GM18498 (cell line): ENCODE measurements around the gene DDX5.
"Not testable (repeated sequence)": the region's sequence is repeated elsewhere in the genome, so short reads cannot be mapped to it uniquely, and the experiment has no call there.

Source experiments
- ATAC-seq: cut with Tn5 transposase; IDR thresholded peaks from one replicate; pipeline ENCODE4 v1.9.1; 2021; ENCODE audit warnings: mild to moderate bottlenecking, moderate library complexity; ENCODE audit not compliant: unreplicated experiment

Gene DDX5

GRCh38 chr17:64508683-64509082 lies 2.6 kb upstream of the DDX5 start:
- no peak for ATAC-seq

DNA sequence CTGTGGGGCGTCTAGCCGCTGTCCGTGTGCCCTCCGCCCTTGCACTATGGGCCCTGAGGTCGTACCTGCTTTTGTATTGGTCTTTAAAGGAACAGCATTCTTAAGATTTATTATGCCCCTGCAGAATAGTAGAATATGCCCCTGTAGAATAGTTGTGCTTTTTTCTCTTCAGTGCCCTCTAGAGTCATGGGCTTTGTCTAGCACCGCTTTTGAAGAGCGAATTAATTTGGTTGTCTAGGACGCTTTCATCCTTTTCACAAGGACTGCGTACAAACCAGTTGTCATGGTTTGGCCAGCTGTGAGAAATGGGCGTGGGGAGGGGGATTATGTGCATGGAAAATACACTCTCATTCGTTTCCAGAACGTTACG lies 1.3 kb upstream of the DDX5 start:
- ATAC-seq = peak; percentile 7

GRCh38 chr17:64506576-64507412 lies 705 bp upstream of the DDX5 start, which contains the start of gene CEP95:
CEP95 (plus strand) TSS chr17:64506977; CDS start chr17:64507098, 121 bp downstream.
- peak; percentile 64 for ATAC-seq

DNA sequence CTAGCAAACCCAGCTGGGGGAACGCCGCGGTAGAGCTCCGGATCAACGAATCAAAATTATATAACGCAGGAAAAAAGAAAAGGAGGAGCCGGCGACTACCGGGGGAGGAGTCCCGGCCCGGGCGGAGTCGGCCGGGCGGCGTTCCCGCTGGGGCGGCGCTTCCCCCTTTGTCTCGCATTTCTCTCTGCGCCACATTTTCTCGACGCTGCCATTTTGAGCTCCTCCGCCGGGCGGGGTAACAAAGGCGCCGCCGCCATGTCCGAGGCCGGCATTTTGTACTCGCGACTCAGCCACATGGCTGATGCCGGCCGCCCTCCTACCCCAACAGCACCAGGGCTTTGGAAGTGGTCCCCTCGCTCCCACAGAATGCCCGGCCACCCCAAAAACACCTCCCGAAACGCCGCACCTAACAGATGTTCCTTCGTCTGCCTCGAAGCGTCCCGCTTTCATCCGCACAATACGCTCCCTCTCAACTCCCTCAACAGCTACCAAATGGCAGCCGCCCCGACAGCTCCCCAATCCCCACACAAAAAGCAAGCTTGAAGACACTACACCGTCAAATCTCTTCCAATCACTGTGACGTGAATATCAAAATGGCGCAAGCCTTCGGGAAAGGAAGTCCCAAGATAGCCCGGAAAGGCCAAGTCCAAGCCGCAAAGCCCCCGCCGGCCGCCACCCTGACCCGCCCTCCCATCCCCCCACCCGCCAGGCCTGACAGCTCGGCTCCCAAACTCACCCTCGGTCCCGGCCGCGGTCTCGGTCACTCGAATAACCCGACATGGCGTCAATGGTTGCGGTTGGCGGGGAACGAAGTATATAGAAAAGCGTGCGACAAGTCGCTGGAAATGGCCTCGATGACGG lies 519 bp downstream of the DDX5 start:
- ATAC-seq = no peak

DNA sequence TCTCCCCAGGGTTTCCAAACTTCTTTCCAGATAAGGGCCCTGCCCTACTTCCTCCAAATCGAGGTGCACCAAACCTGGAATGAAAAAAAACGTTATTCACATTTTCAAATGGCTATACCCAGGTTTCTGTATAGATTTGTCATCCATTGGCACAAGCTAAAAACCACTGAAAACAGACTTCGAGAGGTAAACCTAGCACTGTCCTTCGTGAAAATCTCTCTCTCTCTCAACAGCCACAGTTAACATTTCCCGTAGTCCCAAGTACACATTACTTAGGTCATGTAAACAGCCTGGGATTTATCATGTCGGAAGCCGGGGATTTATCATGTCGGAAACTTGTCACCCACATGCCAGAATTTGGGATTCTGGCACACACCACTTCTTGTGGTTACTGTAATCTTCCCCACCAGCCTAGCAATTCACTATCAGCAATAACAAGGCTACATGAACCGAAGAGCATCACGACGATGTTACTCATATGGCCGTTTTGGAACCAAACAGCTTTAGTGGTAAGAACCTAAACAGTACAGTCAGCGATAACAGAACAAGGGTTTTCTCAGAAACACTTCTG lies 1.2 kb downstream of the DDX5 start:
- ATAC-seq = no peak

DNA sequence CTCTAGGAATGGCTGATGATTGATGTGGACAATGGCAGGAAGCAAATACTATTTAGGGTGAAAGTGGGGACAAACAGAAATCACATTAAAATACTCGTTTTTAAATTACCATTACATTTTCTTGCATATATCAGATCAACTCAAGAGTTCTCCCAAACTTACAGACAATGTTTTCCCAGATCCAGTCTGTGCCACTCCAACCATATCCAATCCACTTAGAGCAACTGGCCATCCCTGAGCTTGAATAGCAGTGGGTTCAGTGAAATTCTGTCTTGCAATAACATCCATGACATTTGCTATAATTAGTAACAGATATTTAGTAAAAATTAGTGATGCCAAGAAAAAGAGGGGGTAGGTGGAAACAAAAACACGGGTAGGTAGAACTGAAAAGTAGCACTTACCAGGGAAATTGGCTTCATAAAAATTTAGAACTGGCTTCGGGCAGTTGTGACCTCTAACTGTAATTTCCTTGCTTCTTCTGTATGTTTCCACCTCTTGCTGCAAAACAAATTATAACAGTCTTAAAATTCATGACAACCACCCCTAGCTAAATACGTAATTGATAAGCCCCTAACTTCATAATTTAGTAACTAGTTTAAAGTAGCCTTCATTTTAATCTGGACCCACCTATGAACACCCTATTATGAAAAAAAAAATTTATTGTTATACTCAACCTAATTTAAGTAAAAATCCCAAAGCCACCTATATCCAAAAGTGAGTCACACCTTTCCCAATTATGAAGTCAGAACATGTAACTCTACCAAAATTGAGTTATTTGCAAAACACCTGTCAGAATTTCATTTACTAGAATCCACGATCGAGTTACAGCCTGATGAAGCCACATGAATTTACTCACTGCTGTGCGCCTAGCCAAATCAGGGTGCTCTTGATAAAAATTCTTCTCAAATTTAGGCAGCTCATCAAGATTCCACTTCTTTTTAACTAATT lies 2.0 kb downstream of the DDX5 start:
- ATAC-seq = no peak

DNA sequence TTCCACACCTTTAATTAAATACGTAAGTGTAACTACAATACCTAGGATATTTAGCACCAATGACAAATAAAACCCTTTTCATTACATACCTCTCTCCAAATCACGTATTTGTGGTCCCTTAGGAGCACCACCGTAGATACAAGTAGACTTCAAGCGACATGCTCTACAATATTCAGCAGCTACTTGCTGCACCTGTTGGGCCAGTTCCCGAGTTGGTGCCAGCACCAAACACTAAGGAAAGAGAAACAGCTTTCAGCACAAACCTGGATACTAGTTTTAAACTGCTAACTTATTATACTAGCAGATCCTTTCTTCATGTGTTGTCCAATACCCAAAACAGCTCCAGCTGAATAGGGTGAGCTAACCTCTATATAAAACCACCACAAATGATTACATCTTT lies 2.7 kb downstream of the DDX5 start:
- ATAC-seq = no peak

DNA sequence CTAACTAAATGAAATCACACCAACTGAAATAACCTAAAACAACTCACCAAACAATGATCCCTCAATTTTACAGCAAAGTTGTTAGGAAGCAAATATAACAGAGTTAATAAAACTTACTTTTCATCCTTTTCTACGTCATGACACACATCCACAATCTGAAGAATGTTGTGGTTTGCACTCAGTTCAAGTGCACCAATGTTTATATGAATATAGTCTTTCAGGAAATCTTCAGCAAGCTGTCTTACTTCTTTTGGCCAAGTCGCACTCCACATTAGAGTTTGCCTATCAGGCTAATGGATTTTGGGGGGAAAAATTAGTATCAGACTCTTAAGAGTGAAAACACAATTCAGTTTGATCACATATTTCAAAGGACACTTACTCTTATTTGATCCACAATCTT lies 3.3 kb downstream of the DDX5 start:
- ATAC-seq = no peak

DNA sequence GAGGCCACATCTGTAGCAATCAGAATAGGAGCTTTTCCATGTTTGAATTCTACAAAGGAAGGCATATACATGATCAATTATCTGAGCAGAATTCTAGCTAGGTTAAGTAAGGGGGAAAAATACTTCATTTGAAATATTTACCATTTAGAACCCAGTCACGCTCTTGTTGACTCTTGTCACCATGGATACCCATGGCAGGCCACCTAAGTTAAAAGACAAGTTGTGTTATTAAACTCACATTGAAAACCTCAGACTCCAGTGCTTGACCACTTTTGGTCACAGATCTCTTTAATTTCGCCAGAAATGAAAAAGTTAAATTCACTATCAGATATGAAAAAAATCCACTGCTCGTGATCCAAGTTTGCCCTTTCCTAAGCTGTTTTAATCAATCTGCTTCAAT lies 4.1 kb downstream of the DDX5 start:
- no peak for ATAC-seq

DNA sequence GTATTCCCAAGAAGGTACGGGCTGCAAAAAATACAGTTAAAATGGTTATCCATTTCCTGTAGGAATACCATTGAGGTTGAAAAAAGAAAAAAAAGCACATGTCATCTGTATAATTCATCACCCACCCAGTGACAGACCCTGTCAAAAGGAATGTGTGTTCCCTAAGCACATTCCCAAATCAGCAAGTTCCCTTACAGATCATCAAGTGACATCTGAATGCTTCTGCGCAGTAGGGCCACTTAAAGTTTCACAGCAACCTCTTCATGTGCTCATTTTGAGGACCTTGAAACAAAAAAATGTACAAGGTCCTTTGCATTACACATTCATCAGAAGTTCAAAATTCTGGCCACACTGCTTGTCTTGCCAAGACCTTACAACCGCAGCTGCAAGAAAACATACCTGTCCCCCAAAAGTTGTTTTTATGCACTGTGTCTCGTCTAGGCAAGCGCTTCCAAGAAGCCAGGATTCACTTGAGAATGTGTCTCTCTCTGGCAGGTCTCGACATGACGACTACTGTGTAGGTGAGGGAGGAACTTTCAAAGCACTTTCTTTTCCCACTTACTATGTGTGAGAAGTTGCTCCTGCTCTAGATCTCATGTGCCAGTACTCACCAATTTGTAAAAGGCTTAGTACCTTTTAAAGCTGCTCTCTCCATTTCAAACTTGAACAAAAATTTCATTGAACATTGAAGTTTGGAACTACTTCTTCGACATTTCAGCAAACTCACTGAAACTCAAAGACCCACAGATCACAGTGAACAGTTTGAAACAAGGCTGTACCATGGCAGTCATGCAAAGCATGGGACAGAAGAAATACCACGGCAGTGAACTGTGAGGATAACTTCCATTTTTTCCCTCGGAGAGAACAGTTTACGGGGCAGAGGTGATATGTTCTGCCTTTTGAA lies 5.0 kb downstream of the DDX5 start:
- ATAC-seq = no peak

- ATAC-seq = no peak
Observed at GRCh38 chr17:64500487-64500859, 5.6 kb downstream of the DDX5 start.

DNA sequence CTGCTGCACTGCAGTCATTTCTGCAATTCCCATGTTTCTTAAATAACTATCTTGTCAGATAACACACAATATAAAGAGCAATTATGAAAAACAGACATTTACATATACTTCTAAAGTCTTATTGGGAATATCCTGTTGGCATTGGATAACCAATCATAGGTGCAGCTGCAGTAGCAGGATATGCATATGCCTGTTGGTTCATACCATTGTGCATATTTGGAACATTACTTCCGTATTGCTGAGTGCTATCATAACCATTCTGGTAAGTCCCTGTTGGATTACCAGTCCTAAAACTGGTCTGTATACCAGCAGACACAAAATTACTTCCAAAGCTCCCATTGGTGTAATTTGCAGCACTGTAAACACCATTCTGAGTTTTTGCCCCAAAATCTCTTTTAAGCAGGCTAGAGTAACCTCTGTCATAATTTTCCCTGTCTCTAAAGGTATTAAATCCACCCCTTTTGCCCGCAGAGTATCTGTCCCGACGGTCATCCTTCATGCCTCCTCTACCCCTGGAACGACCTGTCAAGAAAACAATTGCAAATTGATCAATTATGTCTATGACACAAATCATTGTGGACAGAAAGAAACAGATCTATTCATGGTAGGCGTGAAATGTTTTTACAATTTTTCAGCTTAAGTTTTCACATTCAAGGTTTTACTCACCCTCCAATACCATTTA lies 6.1 kb downstream of the DDX5 start:
- ATAC-seq = no peak

DNA sequence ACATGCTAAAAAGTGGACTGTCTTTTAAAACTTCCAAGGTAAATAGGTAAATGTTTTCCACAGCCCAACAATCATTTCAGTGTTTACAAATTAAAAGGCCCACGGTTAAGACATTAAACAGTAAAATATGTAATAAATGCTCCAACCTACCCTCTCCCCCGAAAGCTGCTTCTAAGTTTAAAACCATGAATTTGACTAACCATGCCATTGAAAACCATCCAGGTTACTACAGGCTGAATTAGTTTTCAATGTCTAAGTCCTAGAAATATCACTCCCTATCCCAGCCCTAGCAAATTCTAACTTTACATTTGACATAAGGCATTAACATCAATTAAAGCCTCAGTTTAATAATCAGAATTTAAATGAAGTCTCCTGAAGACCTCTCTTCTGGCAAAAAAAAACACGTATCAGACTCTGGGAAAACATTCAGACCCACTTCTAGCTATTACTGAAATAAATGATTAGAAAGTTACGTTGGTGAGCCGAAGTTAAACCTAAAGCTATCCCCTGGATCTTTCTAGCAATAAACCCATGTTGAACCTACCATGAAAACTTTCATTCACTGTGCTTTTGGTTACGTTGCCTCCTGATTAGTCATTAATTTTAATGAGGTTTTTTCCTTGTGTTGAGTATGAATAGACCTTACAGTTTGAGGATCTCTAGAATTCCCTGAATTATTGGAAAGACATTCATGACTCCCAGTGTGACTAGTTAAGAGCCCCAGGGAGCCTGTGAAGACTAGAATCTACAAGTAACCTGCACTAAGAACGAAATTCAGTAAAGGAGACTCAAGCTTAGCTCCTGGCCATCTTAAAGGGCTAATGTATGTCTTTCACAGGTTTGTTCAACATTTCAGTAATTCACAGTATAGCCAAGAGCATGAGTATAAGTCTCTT lies 7.5 kb downstream of the DDX5 start:
- ATAC-seq = no peak

DNA sequence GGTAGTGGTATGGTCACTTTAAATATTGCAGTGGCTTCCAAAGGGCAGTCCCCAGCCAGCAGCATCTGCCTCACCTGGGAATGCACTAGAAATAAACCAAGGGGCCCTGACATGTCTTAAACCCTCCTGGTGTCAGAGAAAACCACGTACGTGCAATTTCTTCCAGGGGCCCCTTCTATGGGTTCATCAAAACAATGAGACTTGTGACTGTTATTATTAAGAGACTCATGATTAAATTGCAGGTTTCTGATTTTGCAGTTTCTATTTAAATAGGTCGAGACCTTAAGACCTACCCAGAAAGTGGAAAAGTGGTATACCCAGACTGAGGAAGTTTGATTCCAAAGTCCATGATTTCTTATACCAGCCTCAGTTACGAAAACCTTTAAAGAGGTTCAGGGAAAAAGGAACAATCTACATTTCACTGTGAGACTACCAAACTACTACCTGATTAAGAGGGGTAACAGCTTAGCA lies 8.5 kb downstream of the DDX5 start:
- ATAC-seq = no peak

DNA sequence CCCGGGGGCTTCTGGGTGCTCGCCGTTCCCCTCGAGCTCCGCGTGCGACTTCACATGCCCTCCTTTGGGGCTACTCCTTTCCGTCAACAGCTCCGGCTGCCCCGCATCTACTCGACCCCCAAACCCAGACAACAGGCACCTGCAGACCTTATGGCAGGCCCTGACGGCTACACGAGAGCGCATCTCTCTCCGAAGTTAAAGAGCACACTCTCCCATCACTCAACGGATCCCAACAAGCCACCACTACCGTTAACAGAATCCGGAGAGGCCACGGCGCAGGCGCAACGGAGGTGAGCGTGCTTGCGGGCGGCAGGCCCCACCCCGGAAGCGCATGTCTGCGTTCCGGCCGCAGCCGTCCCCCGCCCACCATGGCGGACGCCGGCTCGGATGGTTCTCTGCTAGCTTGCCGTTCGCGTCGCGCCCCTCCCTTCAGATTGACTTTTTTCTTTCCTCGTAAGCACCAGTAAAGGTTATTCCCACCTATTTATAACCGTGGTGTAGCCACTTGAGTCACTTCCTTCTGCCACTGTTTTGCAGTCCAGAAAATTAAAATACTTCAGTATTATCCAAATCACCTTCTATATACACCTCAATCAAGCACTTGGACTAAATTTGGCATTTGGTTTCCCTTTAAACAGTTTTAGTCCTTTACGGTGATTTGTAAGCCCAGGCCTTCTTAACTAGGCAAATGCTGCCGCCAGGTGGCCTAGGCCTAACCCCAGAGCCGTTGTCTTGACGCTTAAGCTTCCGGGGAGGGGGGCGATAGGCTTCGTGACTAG lies 9.1 kb downstream of the DDX5 start, which contains the start of gene POLG2:
TSS of gene POLG2 (minus strand) at position 269 of the 779 bp plus-strand sequence. CDS start at position 183, 86 bp downstream.
- peak; percentile 85 for ATAC-seq

DNA sequence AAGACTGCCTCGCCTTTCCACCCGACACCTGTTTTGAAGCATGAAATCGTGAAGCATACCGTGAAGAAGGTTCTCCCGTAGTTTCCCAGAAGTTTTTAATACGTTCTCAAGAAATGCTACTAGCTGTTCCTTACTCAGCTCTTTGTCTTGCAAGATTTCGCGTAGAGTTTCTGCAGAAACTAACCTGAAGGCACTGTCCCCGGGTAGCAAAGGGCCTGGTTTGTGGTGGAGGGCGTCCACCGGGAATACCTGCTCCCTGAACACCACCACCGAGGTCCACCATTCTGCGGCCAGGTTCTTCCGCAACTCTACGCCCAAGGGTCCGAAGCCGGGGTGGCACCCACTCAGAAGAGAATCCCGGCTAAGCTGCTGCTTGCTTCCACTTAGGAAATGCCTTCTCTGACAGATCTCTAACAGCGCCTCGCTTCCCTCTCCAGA lies 9.7 kb downstream of the DDX5 start:
- ATAC-seq = no peak

DNA sequence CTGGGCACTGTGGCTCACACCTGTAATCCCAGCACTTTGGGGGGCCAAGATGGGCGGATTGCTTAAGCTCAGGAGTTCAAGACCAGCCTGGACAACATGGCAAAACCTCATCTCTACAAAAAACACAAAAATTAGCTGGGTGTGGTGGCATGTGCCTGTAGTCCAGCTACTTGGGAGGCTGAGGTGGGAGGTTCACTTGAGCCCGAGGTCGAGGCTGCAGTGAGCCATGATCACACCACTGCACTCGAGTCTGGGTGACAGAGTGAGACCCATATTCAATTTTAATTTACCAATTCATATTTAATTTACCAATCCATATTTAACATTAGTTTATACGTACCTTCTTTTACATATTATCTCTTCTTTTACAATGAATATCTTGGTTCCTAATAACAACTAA lies 10.8 kb downstream of the DDX5 start:
- not testable (repeated sequence) for ATAC-seq
